ENCODE measurements around the gene CCDC88C. TPM values are rescaled to one million over a fixed set of nuclear protein-coding genes. Genes with fewer than 3 reads are reported as not detected.

CCDC88C gene
- total and polyA plus RNA-seq, 11 donors, result 2.4 to 15.6 (median 4.8) TPM

DNA sequence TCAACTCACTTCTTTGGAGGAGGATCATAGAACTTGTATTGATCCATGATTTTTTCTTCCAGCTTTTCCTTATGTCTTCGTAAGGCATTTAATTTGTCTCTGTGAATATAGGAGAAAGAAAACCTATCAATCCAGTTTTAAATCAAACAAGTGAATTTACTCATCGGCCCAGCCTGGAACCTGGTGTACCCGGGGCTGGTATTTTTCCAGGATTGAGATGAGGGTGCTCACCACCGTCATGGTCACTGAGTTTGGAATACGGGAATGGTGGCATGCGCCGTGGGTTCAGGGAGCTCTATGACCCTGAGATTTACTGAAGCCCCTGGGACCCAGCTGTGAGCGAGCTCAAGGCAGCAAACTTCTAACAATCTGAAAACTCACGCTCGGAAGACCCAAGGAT, 126.6 kb downstream of the CCDC88C start:
- DNase-seq (no peak), ATAC-seq (no peak)
- H3K36me3 ChIP-seq, result peaks cover 0 to 77% (median 3%) of the 10 kb centered on the region in 9 donors
- H3K27me3 ChIP-seq, result no peaks in the 10 kb centered on the region
- TF ChIP-seq, protein P1, sequence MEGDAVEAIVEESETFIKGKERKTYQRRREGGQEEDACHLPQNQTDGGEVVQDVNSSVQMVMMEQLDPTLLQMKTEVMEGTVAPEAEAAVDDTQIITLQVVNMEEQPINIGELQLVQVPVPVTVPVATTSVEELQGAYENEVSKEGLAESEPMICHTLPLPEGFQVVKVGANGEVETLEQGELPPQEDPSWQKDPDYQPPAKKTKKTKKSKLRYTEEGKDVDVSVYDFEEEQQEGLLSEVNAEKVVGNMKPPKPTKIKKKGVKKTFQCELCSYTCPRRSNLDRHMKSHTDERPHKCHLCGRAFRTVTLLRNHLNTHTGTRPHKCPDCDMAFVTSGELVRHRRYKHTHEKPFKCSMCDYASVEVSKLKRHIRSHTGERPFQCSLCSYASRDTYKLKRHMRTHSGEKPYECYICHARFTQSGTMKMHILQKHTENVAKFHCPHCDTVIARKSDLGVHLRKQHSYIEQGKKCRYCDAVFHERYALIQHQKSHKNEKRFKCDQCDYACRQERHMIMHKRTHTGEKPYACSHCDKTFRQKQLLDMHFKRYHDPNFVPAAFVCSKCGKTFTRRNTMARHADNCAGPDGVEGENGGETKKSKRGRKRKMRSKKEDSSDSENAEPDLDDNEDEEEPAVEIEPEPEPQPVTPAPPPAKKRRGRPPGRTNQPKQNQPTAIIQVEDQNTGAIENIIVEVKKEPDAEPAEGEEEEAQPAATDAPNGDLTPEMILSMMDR (IDR thresholded peaks at IDR 0.05), result no peak
- no peak for TF ChIP-seq POLR2A (IDR thresholded peaks at IDR 0.05)
- no peak overlapping the region for H3K4me3 ChIP-seq
- intact Hi-C loops (cut with DNase I), result no loop called here
- H3K4me1 ChIP-seq, result no peaks in the 10 kb centered on the region
- H3K27ac ChIP-seq, result no peak overlapping the region
- 92 to 96% (median 93%) methylated on average over 10 of the region's 10 CpGs for WGBS, 4 donors
- no peaks in the 10 kb centered on the region for H3K9me3 ChIP-seq

- WGBS, 4 donors, result 87 to 91% (median 90%) methylated on average over 4 of the region's 4 CpGs
- Histone ChIP-seq H3K4me3 (no peak overlapping the region), H3K9me3 (no peaks in the 10 kb centered on the region), H3K4me1 (peaks cover 0 to 10% (median 3%) of the 10 kb centered on the region in 12 donors), H3K36me3 (peaks cover 0 to 78% (median 5%) of the 10 kb centered on the region in 9 donors), H3K27ac (no peak overlapping the region), H3K27me3 (no peaks in the 10 kb centered on the region)
- ATAC-seq (no peak), DNase-seq (no peak)
- intact Hi-C loops (cut with DNase I), result loop anchor here in 9 of 10 donors (5.0 to 10.0 kb wide), 4 partner anchors 112 to 392 kb away; no protein-coding TSS in a partner anchor
- TF ChIP-seq, protein P1 (IDR thresholded peaks at IDR 0.05), result no peak
- TF ChIP-seq POLR2A (IDR thresholded peaks at IDR 0.05), result no peak
Measured at GRCh38 chr14:91289464-91289863, 128.2 kb downstream of the CCDC88C start.

- intact Hi-C loops (cut with DNase I), result loop anchor here in 9 of 10 donors (5.0 to 10.0 kb wide), 4 partner anchors 112 to 392 kb away; no protein-coding TSS in a partner anchor
- Histone ChIP-seq H3K4me3 (no peak overlapping the region), H3K36me3 (peaks cover 0 to 79% (median 5%) of the 10 kb centered on the region in 9 donors), H3K4me1 (peaks cover 0 to 16% (median 5%) of the 10 kb centered on the region in 12 donors), H3K27ac (no peak overlapping the region), H3K27me3 (no peaks in the 10 kb centered on the region), H3K9me3 (no peaks in the 10 kb centered on the region)
- TF ChIP-seq, protein P1 (IDR thresholded peaks at IDR 0.05), result no peak
- no peak for DNase-seq
- 92 to 95% (median 93%) methylated on average over 28 of the region's 28 CpGs for WGBS, 4 donors
- ATAC-seq, result no peak
Measured at GRCh38 chr14:91288876-91289275, 128.7 kb downstream of the CCDC88C start.

DNA sequence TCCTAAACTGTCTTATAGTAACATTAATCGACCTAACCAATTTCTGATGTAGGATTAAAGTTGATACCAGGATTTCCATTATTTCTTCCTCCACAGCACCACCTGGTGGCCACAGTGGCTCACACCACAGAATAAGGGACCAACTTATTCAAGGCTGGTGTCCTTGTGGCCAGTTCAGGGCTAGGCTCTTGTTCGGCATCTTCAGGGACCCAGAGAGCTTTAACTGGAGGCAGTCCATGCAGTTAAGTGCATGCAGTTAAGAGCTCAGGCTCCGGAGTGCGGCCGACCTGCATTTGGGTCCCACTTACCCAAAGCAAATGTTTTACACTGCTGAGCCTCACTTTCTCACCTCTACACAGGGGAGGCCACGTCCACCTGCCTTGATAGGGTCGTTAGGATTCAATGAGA, 131.1 kb downstream of the CCDC88C start:
- H3K4me1 ChIP-seq, result peaks cover 0 to 21% (median 6%) of the 10 kb centered on the region in 12 donors
- H3K4me3 ChIP-seq, result no peak overlapping the region
- TF ChIP-seq, protein P1 (IDR thresholded peaks at IDR 0.05), result peak; percentile 81 to 95 (median 88)
- no peak for TF ChIP-seq POLR2A (IDR thresholded peaks at IDR 0.05)
- intact Hi-C loops (cut with DNase I), result loop anchor here (1.0 to 10.0 kb wide), 8 partner anchors 109 to 389 kb away; no protein-coding TSS in a partner anchor
- H3K36me3 ChIP-seq, result peaks cover 0 to 91% (median 4%) of the 10 kb centered on the region in 9 donors
- peaks cover 0 to 5% (median 0%) of the 10 kb centered on the region in 12 donors for H3K9me3 ChIP-seq
- WGBS, 4 donors, result 33 to 48% (median 44%) methylated on average over 7 of the region's 7 CpGs
- DNase-seq (peak; percentile 50 to 82 (median 72)), ATAC-seq (peak in 3 of 4 donors; percentile 67 to 75 (median 68))
- no peak overlapping the region for H3K27ac ChIP-seq
- no peaks in the 10 kb centered on the region for H3K27me3 ChIP-seq
